ENCODE measurements around the gene JARID2. TPM values are rescaled to one million over a fixed set of nuclear protein-coding genes. Genes with fewer than 3 reads are reported as not detected.

JARID2 gene
- polyA plus RNA-seq, 1 of the 3 experiments (the other 2 are of a cell fraction) = 3.4 TPM

- Histone ChIP-seq H2AFZ (ENCODE audit: low read depth) (no peak overlapping the region), H3K4me2 (no peak overlapping the region), H3K36me3 (replicated peaks in 1 of 2; ENCODE audit: control insufficient read depth in 1 of 2, insufficient read depth in 2 of 2, low read length in 1 of 2) (no peaks in the 10 kb centered on the region), H3K9ac (no peak overlapping the region), H3K27ac (ENCODE audit: low read depth in 2 of 2, low read length in 1 of 2) (no peak overlapping the region), H3K4me1 (ENCODE audit: control insufficient read depth in 1 of 2, insufficient read depth in 2 of 2, low read depth in 1 of 2, low read length in 1 of 2) (peaks cover 16 to 24% of the 10 kb centered on the region in 2 experiments), H3K79me2 (ENCODE audit: insufficient read depth) (no peaks in the 10 kb centered on the region), H3K27me3 (ENCODE audit: insufficient read depth) (no peaks in the 10 kb centered on the region), H4K20me1 (ENCODE audit: insufficient read depth) (no peaks in the 10 kb centered on the region), H3K9me3 (no peaks in the 10 kb centered on the region), H3F3A (replicated peaks; ENCODE audit: insufficient read depth) (no peaks in the 10 kb centered on the region), H3K9me2 (no peaks in the 10 kb centered on the region), H3K4me3 (ENCODE audit: low read depth in 2 of 2, low read length in 1 of 2) (no peak overlapping the region)
- 77% methylated on average over 7 of the region's 7 CpGs for WGBS (ENCODE audit: low lambda C conversion rate)
- TF ChIP-seq YY1 (IDR thresholded peaks at IDR 0.05; ENCODE audit: low read depth) = no peak
- TF ChIP-seq NFIC (IDR thresholded peaks at IDR 0.05; ENCODE audit: borderline replicate concordance) = no peak
- TF ChIP-seq RFX5 (IDR thresholded peaks at IDR 0.05; ENCODE audit: low read length) = no peak
- no peak for TF ChIP-seq POLR2AphosphoS5 (IDR thresholded peaks at IDR 0.05; ENCODE audit: low read depth, low read length)
- no peak for TF ChIP-seq EP300 (IDR thresholded peaks at IDR 0.05; ENCODE audit: borderline replicate concordance in 1 of 2, low read depth in 1 of 2, low read length in 1 of 2)
- no peak for TF ChIP-seq REST (IDR thresholded peaks at IDR 0.05; ENCODE audit: low read depth, low read length)
- no peak for TF ChIP-seq RAD21 (IDR thresholded peaks at IDR 0.05; ENCODE audit: low read length)
- no peak for TF ChIP-seq RXRA (IDR thresholded peaks at IDR 0.05; ENCODE audit: borderline replicate concordance, low read depth)
- TF ChIP-seq ZBTB33 (IDR thresholded peaks at IDR 0.05; ENCODE audit: borderline replicate concordance, low read depth) = no peak
- TF ChIP-seq JUND (IDR thresholded peaks at IDR 0.05) = no peak
- no peak for TF ChIP-seq ELF1 (IDR thresholded peaks at IDR 0.05)
- TF ChIP-seq CHD2 (IDR thresholded peaks at IDR 0.05; ENCODE audit: low read length, partially characterized antibody) = no peak
- no peak for TF ChIP-seq TCF12 (IDR thresholded peaks at IDR 0.05)
- no peak for TF ChIP-seq IRF3 (IDR thresholded peaks at IDR 0.05; ENCODE audit: low read depth, low read length)
- TF ChIP-seq GABPA (IDR thresholded peaks at IDR 0.05; ENCODE audit: low read depth) = no peak
- no peak for TF ChIP-seq FOXJ3 (CRISPR knock-in tag; IDR thresholded peaks at IDR 0.05)
- TF ChIP-seq TEAD4 (IDR thresholded peaks at IDR 0.05; ENCODE audit: borderline replicate concordance, insufficient read depth) = no peak
- no peak for TF ChIP-seq MAX (IDR thresholded peaks at IDR 0.05; ENCODE audit: low read depth)
- TF ChIP-seq MXI1 (IDR thresholded peaks at IDR 0.05; ENCODE audit: low read depth, low read length) = no peak
- ChIA-PET POLR2A (no interaction called here), CTCF (interaction anchor here (1.3 to 1.6 kb wide), 2 partner anchors 13 to 35 kb away, joined by 3 to 6 read pairs; no protein-coding TSS in a partner anchor)
- DNase-seq = no peak
These were observed 230.9 kb downstream of the JARID2 start for GRCh38 chr6:15476631-15477380.

Measured in SK-N-SH (cell line).